HG02852 (cell line): Measurements from ENCODE around the gene FUZ.

Source experiments
- ATAC-seq: cut with Tn5 transposase; IDR thresholded peaks from one replicate; pipeline ENCODE4 v1.9.1; 2021; ENCODE audit warnings: mild to moderate bottlenecking, moderate library complexity; ENCODE audit not compliant: unreplicated experiment

FUZ gene

GRCh38 chr19:49786376-49786820 is 26.7 kb downstream of the FUZ start:
- ATAC-seq: no peak

DNA sequence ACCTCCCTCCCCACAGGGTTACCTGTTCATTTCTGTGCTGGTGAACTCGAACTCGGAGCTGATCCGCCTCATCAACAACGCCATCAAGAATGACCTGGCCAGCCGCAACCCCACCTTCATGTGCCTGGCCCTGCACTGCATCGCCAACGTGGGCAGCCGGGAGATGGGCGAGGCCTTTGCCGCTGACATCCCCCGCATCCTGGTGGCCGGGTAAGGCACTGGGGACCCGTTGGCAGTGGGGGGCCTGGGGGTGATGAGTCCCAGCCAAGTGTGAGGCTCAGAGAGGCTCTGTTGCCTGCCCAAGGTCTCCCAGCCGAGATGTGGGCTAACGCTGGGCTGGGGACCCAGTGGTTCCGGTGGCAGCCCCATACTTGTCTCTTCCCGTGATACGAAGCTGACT is 30.6 kb downstream of the FUZ start:
- no peak for ATAC-seq

GRCh38 chr19:49781394-49781793 is 31.7 kb downstream of the FUZ start:
- ATAC-seq: no peak

DNA sequence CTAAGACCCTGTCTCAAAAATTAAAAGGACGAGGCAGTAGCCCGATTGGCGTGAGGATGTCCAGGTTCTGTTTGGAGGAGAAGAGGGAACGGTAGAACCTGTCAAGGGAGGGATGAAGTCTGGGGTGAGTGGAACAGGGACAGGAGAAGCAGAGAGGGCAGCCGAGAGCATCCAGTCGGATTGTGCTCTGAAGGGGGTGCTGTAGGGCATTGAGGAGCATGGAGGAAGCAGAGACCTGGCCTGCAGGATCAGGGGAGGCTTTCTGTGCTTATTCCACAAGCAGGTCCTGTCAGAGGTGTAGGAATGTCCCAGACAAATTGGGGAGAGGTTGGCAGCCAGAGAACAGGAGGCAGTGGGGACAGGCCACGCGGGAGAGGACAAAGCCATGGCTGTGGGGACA is 32.2 kb downstream of the FUZ start:
- no peak for ATAC-seq

- no peak for ATAC-seq
Observed at GRCh38 chr19:49779731-49780555, 33.1 kb downstream of the FUZ start.

- ATAC-seq: no peak
Observed at GRCh38 chr19:49776371-49776764, 36.7 kb downstream of the FUZ start.

GRCh38 chr19:49775742-49776370 is 37.2 kb downstream of the FUZ start:
- ATAC-seq: no peak

DNA sequence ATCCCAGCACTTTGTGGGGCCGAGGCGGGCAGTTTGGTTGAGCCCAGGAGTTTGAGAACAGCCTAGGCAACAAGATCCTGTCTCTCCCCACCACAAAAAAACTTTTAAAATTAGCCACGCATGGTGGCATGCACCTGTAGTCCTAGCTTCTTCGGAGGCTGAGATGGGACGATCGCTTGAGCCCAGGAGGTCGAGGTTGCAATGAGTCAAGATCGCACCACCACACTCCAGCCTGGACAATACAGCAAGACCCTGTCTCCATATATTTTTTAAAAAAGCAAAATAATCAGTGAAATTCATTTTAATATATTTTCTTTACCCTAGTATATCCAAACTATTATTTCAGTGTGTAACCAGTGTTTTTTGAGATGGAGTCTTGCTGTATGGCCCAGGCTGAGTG is 38.1 kb downstream of the FUZ start:
- ATAC-seq: no peak

DNA sequence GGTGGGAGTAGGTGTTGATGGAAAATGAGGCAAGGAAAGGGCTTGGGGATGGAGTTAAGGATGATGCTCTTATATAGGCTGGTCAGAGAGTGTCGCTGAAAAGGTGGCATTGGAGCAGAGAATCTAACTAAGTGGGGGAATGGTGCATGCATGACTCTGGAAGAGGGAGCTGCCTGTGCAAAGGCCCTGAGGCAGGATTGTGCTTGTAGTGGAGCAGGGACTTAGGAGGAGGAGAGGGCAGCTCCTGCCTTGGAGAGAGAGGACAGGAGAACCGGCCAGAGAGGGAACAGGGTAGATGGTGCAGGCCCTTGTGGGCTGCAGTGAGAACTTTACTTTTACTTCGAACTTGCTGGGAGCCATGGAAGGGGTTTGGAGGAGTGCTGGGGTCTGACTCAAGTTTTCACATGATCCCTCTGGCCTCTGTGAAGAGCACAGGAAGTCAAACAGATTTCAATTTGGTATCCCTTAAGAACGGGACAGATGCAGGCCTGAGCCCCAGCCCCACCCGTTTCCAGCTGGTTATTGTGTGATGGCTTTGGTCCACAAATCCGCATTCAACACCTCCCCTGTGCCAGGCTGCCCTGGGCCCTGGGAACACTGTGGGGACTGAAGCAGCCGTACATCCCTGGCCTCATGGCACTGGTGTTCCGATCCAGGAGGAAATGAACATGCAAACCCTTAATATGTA is 39.3 kb downstream of the FUZ start:
- ATAC-seq: no peak

- ATAC-seq: no peak
Observed at GRCh38 chr19:49772850-49773432, 40.2 kb downstream of the FUZ start.

DNA sequence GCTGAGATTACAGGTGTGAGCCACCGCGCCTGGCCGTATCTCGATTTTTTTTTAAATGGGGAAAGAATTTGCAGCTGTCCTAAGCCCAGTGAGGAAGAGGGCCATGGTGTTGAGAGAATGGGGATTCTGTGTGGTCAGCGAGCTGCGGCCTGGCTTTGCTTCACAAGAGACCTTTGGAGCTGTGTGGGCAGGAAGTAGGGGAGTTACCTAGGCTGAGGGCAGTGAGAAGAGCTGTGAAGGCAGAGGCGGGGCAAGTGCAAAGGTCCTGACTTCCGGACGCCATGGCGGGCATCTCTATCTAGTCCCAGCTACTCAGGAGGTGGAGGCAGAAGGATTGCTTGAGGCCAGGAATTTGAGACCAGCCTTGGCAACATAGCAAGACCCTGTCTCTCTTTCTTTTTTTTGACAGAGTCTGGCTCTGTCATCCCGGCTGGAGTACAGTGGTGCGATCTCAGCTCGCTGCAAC is 41.4 kb downstream of the FUZ start:
- ATAC-seq: no peak

DNA sequence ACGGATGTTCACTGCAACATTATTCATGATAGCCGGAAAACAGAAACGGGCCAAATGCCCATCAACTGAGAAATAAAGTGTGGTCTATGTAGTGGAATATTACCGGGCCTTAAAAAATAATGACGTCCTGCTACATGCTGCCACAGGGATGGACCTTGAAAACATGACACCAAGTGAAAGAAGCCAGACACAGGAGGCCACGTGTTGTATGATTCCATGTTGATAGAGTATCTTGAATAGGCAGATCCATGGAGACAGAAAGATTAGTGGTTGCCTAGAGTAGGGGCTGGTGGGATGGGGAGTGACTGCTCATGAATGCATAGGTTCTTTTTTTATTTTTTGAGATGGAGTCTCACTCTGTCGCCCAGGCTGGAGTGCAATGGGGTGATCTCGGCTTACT is 42.6 kb downstream of the FUZ start:
- no peak for ATAC-seq

GRCh38 chr19:49767967-49768581 is 45.0 kb downstream of the FUZ start:
- ATAC-seq: no peak

GRCh38 chr19:49767381-49767780 is 45.7 kb downstream of the FUZ start:
- no peak for ATAC-seq

DNA sequence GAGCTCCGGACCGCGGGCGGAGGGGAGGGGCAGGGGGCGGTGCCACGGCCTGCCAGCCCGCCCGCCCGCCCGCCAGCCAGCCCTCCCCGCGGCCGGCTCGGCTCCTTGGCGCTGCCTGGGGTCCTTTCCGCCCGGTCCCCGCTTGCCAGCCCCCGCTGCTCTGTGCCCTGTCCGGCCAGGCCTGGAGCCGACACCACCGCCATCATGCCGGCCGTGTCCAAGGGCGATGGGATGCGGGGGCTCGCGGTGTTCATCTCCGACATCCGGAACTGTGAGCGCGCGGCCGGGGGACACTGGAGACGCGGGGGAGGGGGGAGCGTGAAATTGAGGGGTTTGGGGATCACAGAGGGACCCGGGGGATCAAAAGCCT is 46.2 kb downstream of the FUZ start, which contains the start of gene AP2A1:
TSS of gene AP2A1 (plus strand) at position 72 of the 370 bp plus-strand sequence. CDS start at position 205, 133 bp downstream.
- ATAC-seq: no peak

GRCh38 chr19:49766007-49766929 is 46.8 kb downstream of the FUZ start:
- ATAC-seq: peak; percentile 89

GRCh38 chr19:49764341-49764740 is 48.8 kb downstream of the FUZ start:
- no peak for ATAC-seq

- ATAC-seq: no peak
Observed at GRCh38 chr19:49763230-49763629, 49.9 kb downstream of the FUZ start, which contains the start of gene TSKS. TSS of gene TSKS (minus strand) at chr19:49763306. CDS start at chr19:49763247, 59 bp downstream.

GRCh38 chr19:49761625-49762311 is 51.3 kb downstream of the FUZ start:
- ATAC-seq: no peak
